HG02981 (cell line): Measurements from ENCODE around the gene MAPT.
"Not testable (repeated sequence)": the region's sequence is repeated elsewhere in the genome, so short reads cannot be mapped to it uniquely, and the experiment has no call there.

Source experiments
- ATAC-seq: cut with Tn5 transposase; IDR thresholded peaks from one replicate; pipeline ENCODE4 v1.9.1; 2021; ENCODE audit warnings: mild to moderate bottlenecking, moderate library complexity; ENCODE audit not compliant: unreplicated experiment

The MAPT gene

GRCh38 chr17:45949755-45950320, 55.5 kb downstream of the MAPT start:
- no peak for ATAC-seq

DNA sequence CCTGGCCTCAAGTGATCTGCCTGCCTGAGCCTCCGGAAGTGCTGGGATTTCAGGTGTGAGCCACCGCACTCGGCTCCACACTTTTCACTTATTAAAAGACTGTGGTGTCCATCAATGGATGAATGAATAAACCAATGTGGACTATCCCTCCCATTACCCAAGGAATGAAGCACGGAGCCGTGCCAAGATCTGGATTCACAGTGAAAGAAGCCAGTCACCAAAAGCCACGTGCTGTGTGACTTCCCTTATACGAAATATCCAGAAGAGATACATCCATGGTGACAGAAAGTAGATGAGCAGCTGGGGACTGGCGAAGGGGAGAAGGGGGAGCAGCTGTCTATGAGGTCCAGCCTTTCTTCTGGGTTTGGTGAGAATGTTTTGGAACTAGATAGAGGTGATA, 56.5 kb downstream of the MAPT start:
- ATAC-seq = no peak

GRCh38 chr17:45951403-45951802, 57.0 kb downstream of the MAPT start:
- ATAC-seq = no peak

DNA sequence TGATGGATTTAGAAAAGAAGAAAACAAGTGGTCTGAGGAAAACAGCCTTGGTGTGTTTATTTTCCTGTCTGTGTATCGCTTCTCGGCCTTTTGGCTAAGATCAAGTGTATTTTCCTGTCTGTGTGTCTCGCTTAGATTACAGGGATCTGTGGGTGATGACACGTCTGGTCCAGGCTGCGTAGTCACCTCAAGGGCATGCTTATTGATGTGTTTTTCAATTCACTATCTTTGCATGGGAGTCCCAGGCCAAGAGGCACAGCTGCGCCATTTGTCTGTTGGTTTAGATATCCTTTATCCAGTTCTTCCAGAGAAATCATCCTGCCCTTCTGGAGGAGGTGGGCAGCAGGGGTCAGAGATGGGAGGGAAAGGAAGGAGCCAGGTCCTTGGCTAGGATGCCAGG, 57.6 kb downstream of the MAPT start:
- ATAC-seq = no peak

DNA sequence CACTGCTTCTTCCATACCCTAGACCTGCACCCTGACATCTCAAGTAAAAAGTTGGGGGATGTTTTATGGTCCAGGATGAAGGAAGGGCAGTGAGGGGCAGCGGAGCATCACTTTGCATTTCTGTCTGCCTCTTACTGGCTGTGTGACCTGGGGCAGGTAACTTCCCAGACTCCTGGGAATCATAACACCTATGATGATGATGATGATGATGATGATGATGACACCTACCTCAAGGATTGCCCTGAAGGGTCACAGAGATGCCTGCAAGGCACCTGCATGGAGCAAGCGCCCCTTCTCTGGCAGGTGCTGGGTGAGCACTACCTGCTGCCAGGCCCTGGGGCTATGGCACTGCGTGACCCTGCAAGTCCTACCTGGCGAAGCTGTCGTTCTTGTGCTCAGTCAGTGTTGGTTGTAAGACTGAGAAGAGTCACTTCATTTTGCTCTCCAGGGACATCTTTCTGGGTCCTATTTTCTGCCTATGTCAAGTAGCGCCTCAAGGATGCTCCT, 58.5 kb downstream of the MAPT start:
- no peak for ATAC-seq

- no peak for ATAC-seq
These were observed 59.2 kb downstream of the MAPT start for GRCh38 chr17:45953561-45953960.

DNA sequence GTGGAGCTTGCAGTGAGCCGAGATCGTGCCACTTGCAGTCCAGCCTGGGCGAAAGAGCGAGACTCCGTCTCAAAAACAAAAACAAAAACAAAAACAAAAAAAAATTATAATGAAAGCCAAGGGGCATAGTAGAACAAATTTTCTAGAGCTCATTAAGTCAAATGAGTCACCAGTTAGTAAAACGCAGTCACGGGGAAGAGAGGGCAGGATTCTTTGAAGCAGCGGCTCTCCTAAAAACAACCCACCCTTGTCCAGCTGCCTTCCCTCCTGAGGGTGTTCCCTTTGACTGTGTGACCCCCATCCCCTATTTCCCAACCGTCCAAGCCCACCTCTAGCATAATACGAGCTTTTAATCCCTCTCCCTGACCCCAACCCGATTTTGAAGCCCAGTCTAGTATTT, 60.6 kb downstream of the MAPT start:
- no peak for ATAC-seq

DNA sequence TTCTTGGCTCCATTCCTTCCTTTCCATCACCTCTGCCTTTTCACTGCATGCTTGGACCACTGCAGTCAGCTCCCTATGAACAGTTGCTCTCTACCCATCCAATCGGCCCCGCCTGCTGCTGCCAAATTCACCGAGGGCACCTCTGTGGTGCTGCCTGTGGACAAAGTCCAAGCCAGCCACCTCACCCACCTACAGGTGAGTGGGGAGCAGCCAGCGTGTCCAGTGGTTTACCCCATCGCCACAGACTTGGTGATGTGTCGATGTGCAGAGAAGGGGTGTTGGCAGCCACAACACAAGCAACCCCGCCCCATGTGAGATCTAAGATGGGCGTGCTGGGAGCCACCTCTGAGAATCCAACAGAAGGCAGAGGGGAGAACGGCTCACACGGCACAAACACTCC, 61.0 kb downstream of the MAPT start:
- ATAC-seq = no peak

- no peak for ATAC-seq
These were observed 61.7 kb downstream of the MAPT start for GRCh38 chr17:45956090-45956489.

- ATAC-seq = not testable (repeated sequence)
These were observed 62.4 kb downstream of the MAPT start for GRCh38 chr17:45956746-45957145.

DNA sequence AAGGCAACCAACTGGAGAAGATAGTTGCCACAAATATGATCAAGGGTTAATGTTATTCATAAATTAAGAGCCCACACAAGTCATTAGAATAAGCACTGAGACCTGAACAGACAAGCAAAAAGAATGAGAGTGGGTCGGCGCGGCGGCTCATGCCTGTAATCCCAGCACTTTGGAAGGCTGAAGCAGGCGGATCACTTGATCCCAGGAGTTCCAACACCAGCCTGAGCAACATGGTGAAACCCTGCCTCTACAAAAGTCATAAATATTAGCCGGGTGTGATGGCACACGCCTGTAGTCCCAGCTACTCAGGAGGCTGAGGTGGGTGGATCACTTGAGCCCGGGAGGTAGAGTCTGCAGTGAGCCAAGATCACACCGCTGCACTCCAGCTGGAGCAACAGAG, 64.0 kb downstream of the MAPT start:
- no peak for ATAC-seq

GRCh38 chr17:45958994-45959665, 64.8 kb downstream of the MAPT start:
- ATAC-seq = no peak

- ATAC-seq = no peak
These were observed 66.0 kb downstream of the MAPT start for GRCh38 chr17:45960311-45960710.

GRCh38 chr17:45961206-45961605, 66.9 kb downstream of the MAPT start:
- no peak for ATAC-seq

DNA sequence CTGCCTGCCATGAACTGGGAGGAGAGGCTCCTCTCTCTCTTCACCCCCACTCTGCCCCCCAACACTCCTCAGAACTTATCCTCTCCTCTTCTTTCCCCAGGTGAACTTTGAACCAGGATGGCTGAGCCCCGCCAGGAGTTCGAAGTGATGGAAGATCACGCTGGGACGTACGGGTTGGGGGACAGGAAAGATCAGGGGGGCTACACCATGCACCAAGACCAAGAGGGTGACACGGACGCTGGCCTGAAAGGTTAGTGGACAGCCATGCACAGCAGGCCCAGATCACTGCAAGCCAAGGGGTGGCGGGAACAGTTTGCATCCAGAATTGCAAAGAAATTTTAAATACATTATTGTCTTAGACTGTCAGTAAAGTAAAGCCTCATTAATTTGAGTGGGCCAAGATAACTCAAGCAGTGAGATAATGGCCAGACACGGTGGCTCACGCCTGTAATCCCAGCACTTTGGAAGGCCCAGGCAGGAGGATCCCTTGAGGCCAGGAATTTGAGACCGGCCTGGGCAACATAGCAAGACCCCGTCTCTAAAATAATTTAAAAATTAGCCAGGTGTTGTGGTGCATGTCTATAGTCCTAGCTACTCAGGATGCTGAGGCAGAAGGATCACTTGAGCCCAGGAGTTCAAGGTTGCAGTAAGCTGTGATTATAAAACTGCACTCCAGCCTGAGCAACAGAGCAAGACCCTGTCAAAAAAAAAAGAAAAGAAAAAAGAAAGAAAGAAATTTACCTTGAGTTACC, 68.0 kb downstream of the MAPT start:
- no peak for ATAC-seq

DNA sequence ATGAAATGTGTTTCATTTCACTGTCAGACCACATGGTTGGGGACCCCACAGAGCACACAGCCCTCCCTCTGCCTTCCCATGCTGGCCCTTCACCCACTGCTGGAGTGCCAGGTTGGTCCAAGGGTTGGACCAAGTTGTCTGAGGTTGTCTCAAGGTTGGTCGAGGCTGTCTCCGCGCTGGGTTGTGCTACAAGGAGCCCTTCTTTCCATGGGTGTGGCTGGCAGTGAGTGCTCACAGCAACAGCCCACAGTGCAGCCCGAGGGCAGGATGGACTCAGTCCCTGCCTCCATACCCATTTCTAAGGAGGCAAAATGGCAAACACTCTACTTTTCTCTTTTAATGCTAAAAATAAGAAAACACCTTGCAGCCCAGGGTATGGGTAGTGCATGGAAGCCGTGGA, 68.9 kb downstream of the MAPT start:
- no peak for ATAC-seq

DNA sequence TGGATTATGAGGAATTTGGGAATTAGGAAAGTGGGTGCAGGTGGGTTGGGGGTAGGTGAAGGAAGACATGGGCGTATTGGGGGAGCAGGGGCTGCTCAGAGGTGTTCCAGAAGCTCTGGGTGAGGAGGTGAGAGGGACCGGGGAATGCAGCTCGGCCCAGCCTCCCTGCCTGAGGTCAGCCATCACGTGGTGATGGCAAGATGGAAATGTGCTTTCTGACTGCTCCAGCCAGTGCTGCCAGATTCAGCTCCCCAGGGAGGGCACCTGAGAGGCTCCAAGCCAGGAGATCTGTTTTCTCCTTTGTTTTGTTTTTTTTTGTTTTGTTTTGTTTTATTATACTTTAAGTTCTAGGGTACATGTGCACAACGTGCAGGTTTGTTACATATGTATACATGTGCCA, 69.5 kb downstream of the MAPT start:
- no peak for ATAC-seq

DNA sequence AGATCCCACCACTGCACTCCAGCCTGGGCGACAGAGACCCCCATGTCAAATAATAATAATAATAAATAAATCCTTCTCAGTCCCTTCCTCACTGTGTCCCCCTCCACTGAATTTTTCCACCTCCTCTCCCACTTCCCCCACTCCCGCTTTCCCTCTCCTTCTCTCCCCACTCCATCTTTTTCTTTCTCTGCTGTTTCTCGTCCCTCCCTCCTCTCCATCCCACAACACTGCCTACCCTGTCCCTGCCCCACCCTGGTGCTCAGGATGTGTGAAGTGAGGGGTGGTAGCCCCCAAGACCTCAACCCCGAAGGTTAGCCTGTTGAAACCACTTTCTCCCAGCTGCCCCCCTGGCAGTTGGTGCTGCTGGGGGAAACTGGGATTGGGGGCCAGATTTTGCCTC, 70.3 kb downstream of the MAPT start:
- ATAC-seq = no peak

DNA sequence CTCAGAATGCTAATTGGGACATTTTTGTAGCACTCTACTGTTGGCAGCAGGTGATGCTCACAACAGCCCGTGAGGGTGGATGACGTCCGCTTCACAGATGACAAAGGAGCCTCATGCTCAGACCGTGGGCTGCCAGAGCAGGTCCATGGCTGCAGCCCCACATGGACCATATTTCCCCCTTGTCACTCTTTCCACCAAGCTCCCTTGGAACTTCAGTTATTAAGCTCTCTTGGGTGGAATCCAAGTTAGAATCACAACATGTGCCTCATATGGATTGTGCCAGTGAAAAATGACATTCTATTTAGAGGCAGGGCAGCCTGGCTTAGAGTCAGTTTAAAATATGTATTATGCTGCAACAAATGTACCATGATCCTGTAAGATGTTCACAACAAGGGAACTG, 71.5 kb downstream of the MAPT start:
- no peak for ATAC-seq

DNA sequence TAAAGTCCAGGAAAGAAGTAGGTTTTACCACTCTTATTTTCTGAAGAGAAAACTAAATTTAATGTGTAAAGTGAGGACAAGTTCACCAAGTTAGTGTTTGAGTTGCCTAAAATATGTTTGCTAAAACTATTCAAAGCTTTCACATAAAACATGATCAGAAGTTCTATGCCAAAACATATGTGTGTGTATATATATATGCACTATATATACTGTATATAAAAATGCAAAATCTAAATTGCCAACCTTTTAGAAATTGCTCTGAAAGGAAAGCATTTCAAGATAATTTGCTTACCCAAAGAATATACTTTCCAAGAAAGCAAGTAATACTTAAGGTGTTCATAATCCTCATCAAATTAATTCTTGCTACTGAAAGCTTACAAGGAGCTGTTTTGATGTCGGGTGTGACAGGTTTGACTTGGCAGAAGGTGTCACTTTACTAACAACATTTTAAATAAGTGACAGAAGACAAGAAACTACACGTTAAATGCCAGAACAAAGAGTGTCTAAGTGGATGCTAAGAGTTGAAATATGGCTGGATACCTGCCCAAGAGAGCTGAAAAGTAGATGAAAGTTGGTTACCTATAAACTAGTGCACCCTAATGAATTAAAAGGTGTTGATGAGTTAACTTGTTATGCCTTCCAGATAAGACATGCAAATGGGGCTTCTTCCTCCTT, 72.4 kb downstream of the MAPT start:
- no peak for ATAC-seq

GRCh38 chr17:45967378-45967777, 73.0 kb downstream of the MAPT start:
- no peak for ATAC-seq

DNA sequence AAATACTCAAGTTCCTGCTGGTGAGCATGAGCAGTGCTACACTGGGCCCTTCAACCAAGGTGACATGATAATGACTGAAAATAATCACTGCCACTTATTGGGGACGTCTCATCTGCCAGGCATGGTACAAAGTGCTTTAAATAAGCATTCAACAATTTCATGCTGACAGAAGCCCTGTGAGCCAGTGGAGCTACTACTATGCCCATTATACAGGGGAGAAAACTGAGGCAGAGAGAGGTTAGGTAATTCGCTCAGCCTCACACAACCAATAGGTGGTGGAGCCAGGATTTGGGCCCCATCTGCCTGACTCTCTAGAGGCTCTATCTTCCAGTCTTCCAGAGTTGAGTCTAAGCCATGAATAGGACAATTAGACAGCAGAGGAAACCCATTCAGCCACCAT, 74.4 kb downstream of the MAPT start:
- ATAC-seq = no peak
